NCI-H2029 treated with DMSO at 0.1 percent for 48 hours (cell line): ENCODE data around the gene MRGPRF.

Experiments used
- DNase-seq: peaks from one replicate; lab custom pipeline; 2025; lab: John Stamatoyannopoulos, UW

Gene MRGPRF

GRCh38 chr11:69050592-69051380 is 37.7 kb upstream of the MRGPRF start:
- no peak for DNase-seq

DNA sequence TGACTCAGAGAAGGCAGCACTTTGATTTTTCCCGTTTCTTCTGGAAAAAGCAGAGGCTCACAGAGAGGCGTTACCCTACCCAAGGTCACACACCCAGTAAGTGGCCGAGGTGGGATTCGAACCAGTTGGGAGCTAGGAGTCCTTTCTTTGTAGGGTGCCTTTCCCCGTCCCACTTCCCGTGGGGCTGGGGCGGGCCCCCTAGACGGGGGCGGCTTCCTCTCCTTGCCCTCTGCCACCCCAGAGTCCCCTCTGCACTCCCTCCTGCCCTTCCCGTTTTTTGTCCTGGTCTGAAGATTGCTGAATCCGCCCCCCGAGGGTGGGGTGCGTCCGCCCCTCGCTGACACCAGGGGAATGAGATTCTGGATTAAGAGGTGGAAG is 36.4 kb upstream of the MRGPRF start:
- no peak for DNase-seq

GRCh38 chr11:69048694-69049489 is 35.8 kb upstream of the MRGPRF start, which contains the start of gene TPCN2:
Gene TPCN2, plus strand, starts transcription at chr11:69048932. Its CDS starts 66 bp downstream, at chr11:69048998.
- peak; percentile 62 for DNase-seq

- no peak for DNase-seq
Observed at GRCh38 chr11:69048031-69048693, 35.1 kb upstream of the MRGPRF start.

DNA sequence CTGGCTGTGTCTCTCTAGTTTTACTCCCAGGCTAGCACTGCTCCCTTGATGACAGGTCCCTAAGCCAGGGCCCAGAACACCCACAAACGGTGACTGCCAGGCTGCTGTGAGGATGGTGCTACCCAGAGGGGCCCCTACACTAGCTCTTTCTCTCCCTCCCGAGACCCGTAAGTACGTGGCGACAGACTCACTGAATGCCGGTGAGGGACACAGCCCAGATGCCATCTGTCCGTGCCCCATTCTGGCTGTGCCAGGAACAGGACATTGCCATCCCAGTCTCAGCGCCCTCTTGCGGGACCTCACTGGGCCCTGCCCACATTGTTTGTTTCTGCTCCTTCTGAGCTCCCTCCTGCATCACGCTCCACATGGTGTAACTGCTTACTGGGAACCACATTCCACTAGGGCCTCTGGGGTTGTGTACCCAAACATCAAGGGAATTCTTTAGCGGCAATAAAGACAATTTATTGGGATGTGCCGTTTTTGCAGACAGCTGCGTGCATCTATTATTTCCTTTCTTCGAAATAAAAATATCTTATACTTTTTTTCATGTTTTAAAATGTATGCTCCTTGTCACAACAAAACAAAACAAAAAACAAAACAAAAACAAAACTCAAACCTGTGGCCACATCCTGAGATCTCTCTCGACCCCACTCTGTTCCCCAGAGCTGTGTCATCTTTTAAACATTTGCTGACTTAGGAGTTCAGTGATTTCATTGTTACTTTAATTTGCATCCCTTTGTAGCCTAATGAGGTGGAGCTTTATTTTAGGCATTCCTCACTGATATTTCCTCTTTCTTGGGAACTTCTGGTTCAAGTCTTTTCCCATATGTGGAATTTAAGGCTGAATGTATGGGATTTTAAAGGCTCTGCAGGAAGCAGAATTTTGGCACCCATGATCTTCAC is 31.3 kb upstream of the MRGPRF start:
- no peak for DNase-seq

- no peak for DNase-seq
Observed at GRCh38 chr11:69041516-69041915, 28.5 kb upstream of the MRGPRF start.

DNA sequence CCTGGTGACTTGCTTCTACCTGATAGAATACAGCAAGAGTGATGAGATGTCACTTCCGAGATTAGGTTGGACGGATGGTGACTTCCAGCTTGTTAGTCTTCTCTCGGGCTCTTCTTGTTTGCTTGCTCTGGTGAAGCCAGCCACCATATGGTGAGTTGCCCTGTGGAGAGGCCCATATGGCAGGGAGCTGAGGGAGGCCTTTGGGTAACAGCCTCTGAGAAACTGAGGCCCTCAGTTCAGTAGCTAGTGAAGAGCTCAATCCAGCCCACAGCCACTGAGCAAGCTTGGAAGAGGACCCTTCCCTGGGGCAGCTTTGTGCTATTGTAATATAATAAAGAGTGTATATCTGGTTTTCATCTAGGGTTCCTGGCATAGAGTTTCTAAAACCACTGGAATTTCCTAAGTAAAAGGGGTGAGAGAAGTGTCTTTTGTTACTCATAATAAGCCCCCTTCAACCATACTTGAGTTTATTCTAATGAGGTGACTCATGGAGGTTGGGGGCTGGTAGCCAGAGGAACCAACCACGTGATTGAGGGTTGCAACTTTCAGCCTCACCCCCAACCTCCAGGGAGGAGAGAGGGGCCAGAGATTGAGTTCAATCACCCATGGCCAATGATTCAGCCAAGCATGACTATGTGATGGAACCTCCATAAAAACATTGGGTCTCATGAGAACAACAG is 27.7 kb upstream of the MRGPRF start:
- DNase-seq: no peak

GRCh38 chr11:69040051-69040450 is 27.0 kb upstream of the MRGPRF start:
- DNase-seq: no peak

- DNase-seq: no peak
Observed at GRCh38 chr11:69039501-69039900, 26.5 kb upstream of the MRGPRF start.

DNA sequence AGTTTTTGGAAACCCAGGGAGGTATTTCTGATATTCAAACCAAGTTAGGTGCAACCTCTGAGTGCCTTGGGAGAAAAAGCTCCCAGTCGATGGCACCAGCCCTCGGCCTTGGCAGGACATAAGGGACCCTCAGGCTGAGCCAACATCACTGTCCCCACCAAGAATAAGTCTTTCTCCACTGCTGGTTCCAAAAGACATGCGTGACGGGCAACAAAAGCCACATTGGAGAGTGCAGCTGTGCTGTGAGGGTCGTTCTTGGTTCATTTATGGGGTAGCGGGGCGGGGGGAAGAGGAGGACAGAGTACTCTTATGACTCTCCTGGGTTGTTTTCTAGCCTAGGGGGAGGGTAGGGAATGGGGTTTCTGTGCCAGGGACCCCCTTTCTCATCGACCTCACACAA is 24.5 kb upstream of the MRGPRF start:
- DNase-seq: no peak

DNA sequence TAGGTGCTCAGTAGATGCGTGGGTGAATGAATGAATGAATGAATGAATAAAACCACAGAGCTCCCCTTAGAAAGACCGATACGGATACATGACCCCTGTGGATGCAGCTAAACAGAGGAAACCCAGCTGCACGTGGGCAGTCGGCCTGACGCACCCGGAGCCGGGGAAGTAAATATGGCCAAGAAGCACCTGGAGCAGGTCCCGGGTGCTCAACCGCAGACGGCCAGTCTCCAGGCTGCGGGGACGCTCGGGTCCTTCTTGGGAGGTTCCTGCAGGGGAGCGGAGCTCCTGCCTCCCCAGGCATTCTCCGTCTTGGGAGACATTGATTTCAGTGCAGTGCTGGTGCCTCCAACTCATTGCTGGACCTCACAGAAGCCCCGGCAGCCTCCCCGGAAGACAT is 24.0 kb upstream of the MRGPRF start:
- no peak for DNase-seq

DNA sequence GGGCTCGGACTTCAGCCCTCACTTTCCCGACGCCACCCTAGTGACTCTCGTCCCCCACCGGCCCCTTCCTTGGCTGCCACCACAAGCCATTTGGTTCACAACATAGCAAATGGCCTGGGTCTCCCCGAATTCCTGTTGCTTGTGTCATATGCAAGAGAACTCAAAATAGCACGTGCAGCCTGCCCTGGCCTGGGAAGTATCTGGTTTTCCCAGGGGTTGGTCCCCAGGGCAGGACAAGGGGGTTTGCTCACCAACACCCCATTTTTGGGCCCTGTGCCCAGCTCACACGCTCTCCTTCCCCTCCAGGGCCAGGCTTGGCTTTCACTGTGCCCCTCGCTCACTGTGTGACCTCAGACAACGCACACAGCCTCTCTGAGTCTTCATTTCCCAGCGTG is 22.9 kb upstream of the MRGPRF start:
- DNase-seq: no peak

- DNase-seq: no peak
Observed at GRCh38 chr11:69035150-69035945, 22.3 kb upstream of the MRGPRF start.

DNA sequence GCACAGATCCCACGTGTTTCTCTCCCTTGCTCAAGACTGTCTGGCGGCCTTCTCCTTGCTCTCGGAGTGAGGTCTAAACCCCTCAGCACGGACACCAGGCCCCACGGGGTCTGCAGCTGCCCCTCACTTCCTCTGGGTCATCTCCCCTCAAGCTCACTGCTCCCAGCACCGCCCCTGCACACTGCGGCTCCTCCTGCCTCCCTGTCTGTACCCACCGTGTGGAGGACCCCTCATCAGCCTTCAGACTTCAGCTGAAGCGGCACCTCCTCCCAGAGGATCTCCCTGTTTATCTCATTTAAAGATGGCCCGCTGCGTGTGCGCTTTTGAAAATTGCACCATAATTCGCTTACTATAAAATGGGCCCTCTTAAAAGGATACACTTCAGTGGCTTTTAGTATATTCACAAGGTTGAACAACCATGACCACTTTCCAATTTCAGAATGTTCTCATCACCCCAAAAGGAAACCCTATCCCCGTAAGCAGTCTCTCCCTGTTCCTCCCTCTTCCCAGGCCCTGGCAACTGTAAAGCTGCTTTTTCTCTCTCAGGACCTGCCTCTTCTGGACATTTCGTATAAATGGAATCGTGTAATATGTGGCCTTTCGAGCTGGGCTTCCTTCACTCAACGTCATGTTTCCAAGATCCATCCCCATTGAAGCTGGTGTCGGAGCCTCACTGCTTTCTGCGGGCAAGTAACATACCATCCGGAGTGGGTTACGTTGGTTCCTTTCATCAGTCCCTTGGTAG is 21.2 kb upstream of the MRGPRF start:
- DNase-seq: no peak

DNA sequence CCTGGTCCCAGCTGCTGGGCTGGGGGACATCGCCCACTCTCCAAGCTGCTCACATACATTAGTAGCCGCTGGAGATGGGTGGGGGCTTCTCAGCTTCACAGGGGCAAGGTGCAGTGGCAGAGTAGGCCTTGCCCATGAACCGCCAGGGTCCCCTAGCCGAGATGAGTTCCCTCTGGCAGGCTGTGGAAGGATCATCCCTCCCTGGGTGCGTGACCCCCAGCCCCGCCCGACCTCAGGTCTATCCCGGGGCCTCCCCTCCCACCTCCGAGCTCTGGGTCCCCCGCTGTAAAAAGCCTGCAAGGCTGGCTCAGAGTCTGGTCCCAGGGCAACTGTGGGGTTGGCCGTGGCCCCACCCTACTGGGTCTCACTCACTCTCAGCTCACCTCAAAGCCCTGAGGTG is 20.4 kb upstream of the MRGPRF start:
- no peak for DNase-seq

DNA sequence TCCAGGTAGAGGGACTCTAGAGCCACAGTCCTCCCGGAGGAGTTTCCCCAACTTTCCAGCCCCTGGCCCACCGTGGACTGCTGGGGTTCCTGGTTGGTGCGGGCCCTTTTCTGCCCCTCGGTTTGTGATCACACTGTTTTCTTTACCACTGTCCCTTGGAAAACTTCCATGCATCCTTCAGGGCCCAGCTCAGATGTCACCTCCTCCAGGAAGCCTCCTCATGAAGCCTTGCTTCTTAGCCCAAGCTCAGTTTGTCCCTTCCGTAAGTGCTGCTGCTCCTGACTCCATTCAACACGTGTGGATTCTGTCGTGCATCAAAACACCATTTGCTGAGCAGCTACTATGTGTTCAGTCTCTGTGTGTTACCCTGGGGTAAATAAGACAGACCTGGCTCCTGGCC is 19.8 kb upstream of the MRGPRF start:
- DNase-seq: no peak

GRCh38 chr11:69030301-69030700 is 17.3 kb upstream of the MRGPRF start:
- no peak for DNase-seq

DNA sequence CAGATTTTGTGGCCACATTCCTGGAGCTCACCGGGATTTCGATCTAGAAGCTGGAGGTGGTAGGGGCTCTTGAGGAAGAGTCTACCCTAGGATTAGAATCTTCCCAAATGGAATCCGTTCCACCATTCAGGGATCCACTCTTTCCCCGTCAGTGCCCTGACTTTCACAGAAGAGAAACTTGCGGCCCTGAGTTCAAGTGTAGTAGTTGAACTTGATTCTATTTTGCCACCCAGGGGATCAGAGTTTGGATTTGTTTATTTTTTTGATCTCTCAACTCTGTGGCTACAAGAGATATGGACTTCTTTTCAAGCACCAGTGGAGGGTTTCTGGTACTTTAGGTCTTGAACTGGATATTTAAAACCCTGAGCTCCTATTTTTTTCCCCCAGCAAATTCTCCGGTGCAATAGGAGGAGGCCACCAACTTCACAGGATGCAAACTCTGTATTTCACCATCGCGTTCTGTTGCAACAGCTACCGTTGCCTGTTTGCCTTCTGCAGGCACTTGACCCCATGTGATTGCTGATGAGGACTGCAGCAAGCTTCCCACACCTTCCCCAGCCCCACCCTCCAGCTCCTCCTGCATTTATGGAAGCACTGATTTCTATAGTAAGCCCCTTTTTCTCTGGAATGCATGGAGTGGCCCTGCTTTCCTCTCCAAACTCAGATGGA is 14.8 kb upstream of the MRGPRF start:
- DNase-seq: no peak

DNA sequence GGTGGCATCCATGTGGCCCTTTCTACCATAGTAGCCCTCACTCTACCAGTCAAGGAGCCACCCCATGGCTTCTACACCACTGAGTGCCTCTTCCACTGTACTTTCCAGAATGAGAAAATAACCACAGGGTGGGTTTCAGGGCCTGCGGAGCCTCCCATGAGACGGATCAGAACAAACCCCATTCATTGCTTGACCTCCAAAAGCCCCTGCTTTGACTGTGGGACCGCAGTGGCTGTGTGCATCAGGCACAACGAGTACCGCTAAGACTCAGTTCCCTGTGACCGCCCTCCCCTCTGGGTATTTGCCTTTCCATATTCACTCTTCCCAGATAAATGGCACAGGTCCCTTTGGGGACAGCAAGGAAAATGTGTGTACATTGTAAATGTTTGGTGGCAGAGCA is 11.5 kb upstream of the MRGPRF start:
- DNase-seq: no peak
